ENCODE data around the gene DDX11. TPM values are rescaled to one million over a fixed set of nuclear protein-coding genes. Genes with fewer than 3 reads are reported as not detected.
"Not testable (repeated sequence)": the region's sequence is repeated elsewhere in the genome, so short reads cannot be mapped to it uniquely, and the experiment has no call there.

The DDX11 gene
- total RNA-seq, 1 donor: 17.0 TPM

DNA sequence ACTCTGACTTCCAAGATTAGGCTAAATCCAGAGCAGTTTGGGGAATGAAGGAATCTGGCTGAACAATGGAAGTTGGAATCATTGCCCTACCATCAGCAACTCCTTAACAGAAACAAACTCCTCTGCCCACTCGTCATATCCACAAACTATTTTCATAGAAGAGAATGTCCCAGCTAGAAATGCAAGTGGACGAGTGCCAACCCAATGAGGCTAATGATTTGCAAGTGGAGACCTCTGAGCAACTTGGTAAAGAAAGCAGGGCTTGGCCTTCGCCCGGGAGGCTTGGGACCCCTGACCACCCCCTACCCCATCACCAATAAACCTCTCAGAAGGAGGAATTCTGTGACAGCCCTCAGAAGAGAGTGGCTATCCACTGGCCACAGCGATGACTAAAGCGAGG is 40.0 kb upstream of the DDX11 start:
- DNase-seq (ENCODE audit: low read depth): no peak
- TF ChIP-seq, protein P1, sequence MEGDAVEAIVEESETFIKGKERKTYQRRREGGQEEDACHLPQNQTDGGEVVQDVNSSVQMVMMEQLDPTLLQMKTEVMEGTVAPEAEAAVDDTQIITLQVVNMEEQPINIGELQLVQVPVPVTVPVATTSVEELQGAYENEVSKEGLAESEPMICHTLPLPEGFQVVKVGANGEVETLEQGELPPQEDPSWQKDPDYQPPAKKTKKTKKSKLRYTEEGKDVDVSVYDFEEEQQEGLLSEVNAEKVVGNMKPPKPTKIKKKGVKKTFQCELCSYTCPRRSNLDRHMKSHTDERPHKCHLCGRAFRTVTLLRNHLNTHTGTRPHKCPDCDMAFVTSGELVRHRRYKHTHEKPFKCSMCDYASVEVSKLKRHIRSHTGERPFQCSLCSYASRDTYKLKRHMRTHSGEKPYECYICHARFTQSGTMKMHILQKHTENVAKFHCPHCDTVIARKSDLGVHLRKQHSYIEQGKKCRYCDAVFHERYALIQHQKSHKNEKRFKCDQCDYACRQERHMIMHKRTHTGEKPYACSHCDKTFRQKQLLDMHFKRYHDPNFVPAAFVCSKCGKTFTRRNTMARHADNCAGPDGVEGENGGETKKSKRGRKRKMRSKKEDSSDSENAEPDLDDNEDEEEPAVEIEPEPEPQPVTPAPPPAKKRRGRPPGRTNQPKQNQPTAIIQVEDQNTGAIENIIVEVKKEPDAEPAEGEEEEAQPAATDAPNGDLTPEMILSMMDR (IDR thresholded peaks at IDR 0.05; ENCODE audit: insufficient read depth, low read length): no peak
- H3K4me3 ChIP-seq (ENCODE audit: low read depth, low read length): no peak overlapping the region

DNA sequence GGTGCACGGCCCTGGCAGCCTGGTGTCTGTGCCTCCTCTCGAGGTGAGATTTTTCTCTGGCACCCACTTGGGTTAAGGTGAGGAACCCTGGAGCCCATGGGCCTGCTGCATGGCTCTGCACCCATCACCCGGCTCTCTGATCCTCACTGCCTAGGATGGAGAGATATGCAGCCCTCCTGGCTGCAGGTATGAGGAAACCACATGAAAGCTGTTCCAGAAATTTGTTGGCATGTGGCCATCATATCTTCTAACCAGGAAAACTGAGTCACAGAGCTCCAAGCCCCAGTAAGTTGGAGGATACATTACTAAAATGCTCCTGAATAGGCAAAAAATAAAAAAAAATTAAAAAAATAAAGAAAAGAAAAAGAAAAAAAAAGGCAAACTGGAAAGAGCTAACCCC is 39.3 kb upstream of the DDX11 start:
- H3K4me3 ChIP-seq (ENCODE audit: low read depth, low read length): no peak overlapping the region
- DNase-seq (ENCODE audit: low read depth): no peak
- TF ChIP-seq, protein P1 (IDR thresholded peaks at IDR 0.05; ENCODE audit: insufficient read depth, low read length): no peak

DNA sequence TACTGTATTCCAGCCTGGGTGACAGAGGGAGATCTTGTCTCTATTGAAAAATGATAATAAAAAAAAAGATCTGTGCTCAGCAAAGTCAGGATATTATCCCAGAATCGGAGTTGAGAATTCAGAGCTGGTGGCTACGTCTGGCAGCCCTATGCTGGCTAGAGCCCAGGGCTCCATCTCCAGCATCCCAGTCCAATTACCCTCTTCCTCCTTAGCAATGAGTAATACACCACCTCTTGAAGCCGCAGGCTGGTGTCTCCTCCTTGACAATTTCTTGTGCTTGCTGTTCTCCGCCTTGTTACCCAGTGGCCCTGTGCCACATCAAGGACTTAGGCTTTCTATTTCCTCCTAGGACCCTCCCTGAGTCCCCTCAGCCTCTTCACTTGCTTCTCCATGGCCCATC is 38.4 kb upstream of the DDX11 start:
- no peak for DNase-seq (ENCODE audit: low read depth)
- H3K4me3 ChIP-seq (ENCODE audit: low read depth, low read length): no peak overlapping the region
- TF ChIP-seq, protein P1 (IDR thresholded peaks at IDR 0.05; ENCODE audit: insufficient read depth, low read length): no peak

DNA sequence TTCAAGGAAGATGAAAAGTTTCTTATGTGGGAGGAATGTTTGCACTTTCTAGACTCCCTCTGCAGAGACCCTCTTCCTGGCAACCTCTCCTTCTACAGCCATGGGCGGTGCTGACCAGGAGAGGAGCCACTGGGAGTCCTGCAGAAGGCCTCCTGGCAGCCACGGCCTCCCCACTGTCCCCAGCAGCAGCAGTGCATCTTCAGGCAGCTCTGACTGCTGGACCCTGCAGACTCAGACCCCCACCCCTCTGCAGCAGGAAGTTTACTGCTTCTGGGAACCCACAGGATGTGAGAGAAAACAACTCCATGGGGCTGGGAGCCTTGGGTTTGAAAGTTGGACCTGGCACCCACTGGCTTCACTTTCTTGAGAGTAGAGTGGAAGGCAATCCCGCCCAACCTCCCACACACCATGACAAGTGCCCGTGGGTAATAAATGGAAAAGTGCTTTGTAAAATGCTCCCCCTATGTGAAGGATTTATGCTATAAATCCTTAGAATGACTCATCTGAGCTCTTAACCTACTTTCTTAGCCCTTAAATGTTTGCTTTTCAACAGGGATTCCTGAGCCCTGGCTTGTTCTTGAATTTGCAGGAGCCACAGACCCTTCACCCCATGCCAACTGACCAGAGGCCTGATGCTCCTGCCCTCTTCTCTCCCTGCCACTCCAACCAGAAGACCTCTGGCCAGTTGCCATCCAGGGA is 37.5 kb upstream of the DDX11 start:
- TF ChIP-seq, protein P1 (IDR thresholded peaks at IDR 0.05; ENCODE audit: insufficient read depth, low read length): no peak
- no peak for DNase-seq (ENCODE audit: low read depth)
- H3K4me3 ChIP-seq (ENCODE audit: low read depth, low read length): no peak overlapping the region

DNA sequence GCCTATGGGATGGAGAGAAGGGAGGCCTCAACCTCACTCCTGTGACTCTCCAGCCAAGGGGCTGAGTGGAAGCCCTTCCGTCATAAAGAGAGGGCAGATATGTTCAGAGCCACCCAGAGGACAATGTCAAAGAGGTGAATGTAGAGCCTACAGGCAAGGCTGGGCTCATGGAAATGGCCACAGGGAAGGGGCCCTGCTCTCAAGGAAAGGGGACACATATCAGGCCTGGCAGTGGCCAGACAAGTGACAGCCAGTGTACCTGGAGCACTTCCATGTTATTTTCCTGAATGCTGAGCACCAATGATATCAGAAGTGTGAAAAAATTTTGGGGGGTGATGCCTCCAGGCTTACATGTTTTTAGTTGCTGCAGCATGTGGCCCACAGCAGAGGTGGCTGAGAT is 36.6 kb upstream of the DDX11 start:
- DNase-seq (ENCODE audit: low read depth): no peak
- no peak overlapping the region for H3K4me3 ChIP-seq (ENCODE audit: low read depth, low read length)
- TF ChIP-seq, protein P1 (IDR thresholded peaks at IDR 0.05; ENCODE audit: insufficient read depth, low read length): no peak

DNA sequence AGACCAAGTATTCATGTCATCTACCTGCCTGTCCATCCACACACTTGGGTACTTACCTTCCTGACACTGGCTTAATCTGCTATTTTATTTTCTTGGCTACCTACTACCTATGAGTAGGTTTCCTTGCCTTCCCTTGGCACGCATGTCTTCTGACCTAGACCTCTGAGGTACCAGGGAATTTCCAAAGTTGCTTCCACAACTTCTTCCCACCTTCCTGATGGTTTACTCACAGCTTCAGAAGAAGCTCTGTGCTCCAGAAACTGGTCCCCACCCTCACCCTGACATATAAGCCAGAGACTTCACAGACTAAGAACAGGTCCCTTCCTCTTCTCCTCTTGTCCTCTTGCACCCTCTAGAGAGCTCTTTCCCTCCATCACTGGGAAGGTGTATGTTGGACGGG is 35.7 kb upstream of the DDX11 start:
- H3K4me3 ChIP-seq (ENCODE audit: low read depth, low read length): no peak overlapping the region
- DNase-seq (ENCODE audit: low read depth): no peak
- TF ChIP-seq, protein P1 (IDR thresholded peaks at IDR 0.05; ENCODE audit: insufficient read depth, low read length): no peak

DNA sequence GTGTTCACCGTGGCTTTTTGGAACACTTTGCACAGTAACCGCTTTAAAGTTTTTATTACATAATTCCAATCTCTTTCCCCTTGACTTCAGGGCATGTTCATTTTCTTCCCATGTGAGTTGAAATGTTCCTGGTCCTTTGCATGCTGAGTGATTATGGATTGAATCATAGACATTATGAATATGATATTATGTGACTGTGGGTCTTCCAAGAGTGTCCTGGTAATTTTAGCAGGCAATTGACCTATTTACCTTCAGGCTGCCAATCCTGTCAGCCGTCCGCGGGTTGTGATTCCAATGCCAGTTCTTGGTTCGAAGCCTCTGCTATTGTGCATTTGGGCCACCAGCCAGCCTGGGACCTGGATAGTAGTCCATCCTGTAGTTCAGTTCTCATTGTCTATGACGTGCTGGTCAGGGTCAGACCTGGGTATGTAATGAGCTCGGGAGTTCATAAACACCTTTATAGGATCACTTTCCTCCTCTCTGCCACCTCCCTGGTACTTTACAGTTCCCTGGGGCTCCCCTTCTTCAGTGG is 32.6 kb upstream of the DDX11 start:
- TF ChIP-seq, protein P1 (IDR thresholded peaks at IDR 0.05; ENCODE audit: insufficient read depth, low read length): no peak
- no peak for DNase-seq (ENCODE audit: low read depth)
- no peak overlapping the region for H3K4me3 ChIP-seq (ENCODE audit: low read depth, low read length)

DNA sequence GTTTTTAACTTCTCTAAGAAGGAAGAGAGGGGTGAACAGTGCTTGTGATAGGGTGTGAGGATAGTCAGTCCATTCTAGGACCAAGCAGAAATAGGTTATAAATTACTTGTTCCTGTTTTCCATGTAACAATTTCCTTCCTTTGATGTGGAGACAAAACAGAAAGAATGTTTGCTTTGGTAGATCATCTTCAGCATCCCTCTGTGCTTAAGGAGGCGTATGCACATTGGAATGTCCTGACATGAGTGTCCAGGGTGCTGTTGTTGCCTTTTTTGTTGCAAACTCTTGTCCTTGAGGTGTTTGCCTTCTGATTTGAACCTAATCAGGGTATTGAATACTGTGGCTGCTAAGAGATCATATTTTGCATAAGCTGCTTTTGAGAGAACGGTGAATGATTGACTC is 23.5 kb upstream of the DDX11 start:
- not testable (repeated sequence) for DNase-seq (ENCODE audit: low read depth); H3K4me3 ChIP-seq (ENCODE audit: low read depth, low read length)

DNA sequence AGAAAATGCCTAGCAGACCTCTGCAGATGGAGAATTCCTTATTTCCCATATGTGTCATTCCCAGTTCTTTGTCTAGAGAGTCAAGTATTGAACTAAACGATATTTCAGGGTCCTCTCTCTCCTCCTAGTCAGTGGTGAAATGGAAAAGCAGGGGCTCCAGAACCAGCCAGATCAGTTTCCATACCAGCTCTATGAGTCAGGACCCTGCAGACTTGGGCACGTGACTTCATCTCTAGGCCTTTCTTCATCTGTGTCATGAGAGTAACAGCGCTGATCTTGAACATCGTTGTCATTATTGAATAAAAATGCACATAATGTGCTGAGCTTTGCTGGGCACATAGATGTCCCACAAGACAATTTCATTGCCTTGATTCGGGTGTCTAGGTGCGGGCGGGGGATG is 23.1 kb upstream of the DDX11 start:
- not testable (repeated sequence) for DNase-seq (ENCODE audit: low read depth)

DNA sequence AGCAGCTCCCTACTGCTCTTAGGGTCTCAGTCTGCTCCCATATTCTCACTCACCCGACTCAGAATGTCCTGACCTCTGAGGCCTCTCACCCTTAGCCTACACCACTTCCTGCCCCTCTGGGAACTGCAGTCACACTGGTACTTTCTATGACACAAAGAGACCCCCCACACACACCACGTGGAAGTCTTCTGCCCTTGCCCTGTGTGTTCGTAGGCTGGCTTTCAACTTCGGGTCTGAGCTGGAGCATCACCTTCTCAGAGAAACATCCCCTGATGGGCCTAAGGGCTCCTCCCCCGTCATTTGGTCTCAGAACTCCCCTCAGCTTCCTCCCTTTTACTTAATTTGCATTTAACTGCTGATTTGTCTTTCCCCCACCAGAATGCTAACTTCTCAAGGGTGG is 22.0 kb upstream of the DDX11 start:
- H3K4me3 ChIP-seq (ENCODE audit: low read depth, low read length); DNase-seq (ENCODE audit: low read depth): not testable (repeated sequence)

More for the DNA sequence above, 23.1 kb upstream of the DDX11 start:
- not testable (repeated sequence) for H3K4me3 ChIP-seq (ENCODE audit: low read depth, low read length)

Measured in fibroblast of the aortic adventitia (primary cell).